SK-N-SH (cell line): Measurements from ENCODE around the gene PLEKHG7.

Experiments
- CTCF ChIP-seq: fragments of 200-600 bp; sonication (generic); IDR thresholded peaks from 2 replicates; pipeline ENCODE4 v1.6.1; 2017; ENCODE audit warnings: antibody characterized with exemption, mild to moderate bottlenecking, moderate library complexity
- ELF1 ChIP-seq: IDR thresholded peaks from 2 replicates; pipeline ENCODE4 v1.4.0; 2012
- EP300 ChIP-seq, 2 experiments: IDR thresholded peaks; 2 replicates each; pipeline versions ENCODE4 v1.4.0 to v1.6.1; 2012; ENCODE audit warnings: borderline replicate concordance in 1 of 2, low read depth in 1 of 2, low read length in 1 of 2
- GABPA ChIP-seq: IDR thresholded peaks from 2 replicates; pipeline ENCODE4 v1.4.0; 2012; ENCODE audit warnings: low read depth, mild to moderate bottlenecking
- MAX ChIP-seq: IDR thresholded peaks from 2 replicates; pipeline ENCODE4 v1.4.0; 2012; ENCODE audit warnings: low read depth
- MXI1 ChIP-seq: IDR thresholded peaks from 2 replicates; pipeline ENCODE4 v1.6.1; 2012; ENCODE audit warnings: mild to moderate bottlenecking, low read depth, low read length, improper control_type of control experiment
- POLR2AphosphoS5 ChIP-seq: IDR thresholded peaks from 2 replicates; pipeline ENCODE4 v1.6.1; 2012; ENCODE audit warnings: low read depth, low read length
- RAD21 ChIP-seq: IDR thresholded peaks from 2 replicates; pipeline ENCODE4 v1.6.1; 2012; ENCODE audit warnings: mild to moderate bottlenecking, low read length
- RFX5 ChIP-seq: IDR thresholded peaks from 2 replicates; pipeline ENCODE4 v1.6.1; 2012; ENCODE audit warnings: mild to moderate bottlenecking, improper control_type of control experiment, low read length
- SMC3 ChIP-seq: IDR thresholded peaks from 2 replicates; pipeline ENCODE4 v1.6.1; 2012; ENCODE audit warnings: low read depth, low read length, improper control_type of control experiment
- ZBTB33 ChIP-seq: IDR thresholded peaks from 2 replicates; pipeline ENCODE4 v1.4.0; 2012; ENCODE audit warnings: low read depth, borderline replicate concordance

GRCh38 chr12:92810370-92810769, 107.6 kb downstream of the PLEKHG7 start:
- no peak for TF ChIP-seq MXI1
- no peak for TF ChIP-seq RAD21
- no peak for TF ChIP-seq POLR2AphosphoS5
- TF ChIP-seq CTCF, result no peak
- no peak for TF ChIP-seq EP300 (IDR thresholded peaks at IDR 0.05; ENCODE audit: borderline replicate concordance in 1 of 2, low read depth in 1 of 2, low read length in 1 of 2)
- no peak for TF ChIP-seq GABPA
- no peak for TF ChIP-seq MAX
- TF ChIP-seq RFX5, result no peak
- no peak for TF ChIP-seq ZBTB33
- TF ChIP-seq SMC3, result no peak
- TF ChIP-seq ELF1, result no peak
